Measurements from ENCODE around the gene NFATC3.
"Not testable (repeated sequence)": the region's sequence is repeated elsewhere in the genome, so short reads cannot be mapped to it uniquely, and the experiment has no call there.

NFATC3 gene

DNA sequence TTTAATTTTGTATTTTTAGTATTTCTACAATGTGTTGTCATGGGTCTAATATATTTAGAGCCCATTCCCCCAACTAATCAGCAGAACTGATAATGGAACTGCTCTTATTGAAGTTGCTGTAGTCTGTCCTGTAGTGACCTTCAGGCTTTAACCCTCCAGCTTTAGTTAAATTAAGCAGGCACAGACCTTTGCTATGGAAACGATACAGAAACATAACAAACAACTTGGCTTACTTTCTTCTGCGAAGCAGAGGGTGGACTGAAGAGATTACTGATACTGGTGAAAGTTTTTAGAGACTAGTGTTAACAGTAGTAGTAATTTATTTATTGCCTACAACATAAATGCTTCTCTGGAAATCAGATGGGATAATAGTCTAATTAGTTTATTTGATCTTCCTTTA lies 61.4 kb downstream of the NFATC3 start:
- no peak for ATAC-seq
- peaks cover 15% of the 10 kb centered on the region for H3K4me1 Mint-ChIP-seq
- peaks cover 12% of the 10 kb centered on the region for H3K36me3 Mint-ChIP-seq
- H3K27me3 Mint-ChIP-seq = no peaks in the 10 kb centered on the region
- H3K9me3 Mint-ChIP-seq = no peaks in the 10 kb centered on the region
- H3K27ac Mint-ChIP-seq = no peak overlapping the region
- H3K4me3 Mint-ChIP-seq = no peak overlapping the region

DNA sequence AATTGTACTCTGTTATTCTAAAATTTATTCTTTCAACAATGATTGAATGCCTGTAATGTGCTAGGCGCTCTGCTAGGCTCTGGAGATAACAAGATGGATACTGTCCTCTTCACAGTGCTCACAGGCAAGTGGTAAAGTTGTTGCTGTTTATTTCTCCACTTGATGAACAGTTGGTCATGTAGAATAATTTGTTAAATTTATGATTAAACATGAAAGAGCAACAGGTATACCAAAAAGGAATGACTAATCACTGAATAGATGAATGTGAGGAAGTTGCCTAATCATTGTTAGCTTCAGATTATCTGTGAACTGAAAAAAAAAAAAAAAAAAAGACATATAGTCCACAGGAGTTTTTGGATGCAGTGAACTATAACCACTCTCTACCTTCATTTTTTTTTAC lies 62.3 kb downstream of the NFATC3 start:
- Mint-ChIP-seq H3K4me3 (no peak overlapping the region), H3K4me1 (peaks cover 8% of the 10 kb centered on the region), H3K36me3 (peaks cover 12% of the 10 kb centered on the region), H3K9me3 (no peaks in the 10 kb centered on the region), H3K27ac (no peak overlapping the region), H3K27me3 (no peaks in the 10 kb centered on the region)
- no peak for ATAC-seq

DNA sequence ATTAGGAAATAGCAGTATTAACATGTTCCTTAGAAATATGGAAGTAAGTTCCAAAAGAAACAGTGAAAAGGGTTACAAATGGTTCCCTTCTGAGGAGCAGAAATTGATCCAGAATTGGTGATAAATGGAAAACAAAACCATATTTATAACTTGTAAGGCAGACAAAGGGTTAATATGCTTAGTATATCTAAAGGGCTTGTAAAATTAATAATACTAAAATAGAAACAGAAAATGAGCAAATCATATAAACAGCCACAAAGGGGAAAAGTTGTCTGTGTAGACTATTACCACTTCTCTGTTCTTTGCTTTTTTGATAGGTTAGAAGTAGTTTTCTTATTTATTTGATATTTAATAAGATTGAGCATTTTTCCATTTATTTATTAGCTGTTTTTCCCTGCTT lies 64.4 kb downstream of the NFATC3 start:
- Mint-ChIP-seq H3K4me3 (no peak overlapping the region), H3K36me3 (peaks cover 12% of the 10 kb centered on the region), H3K27me3 (no peaks in the 10 kb centered on the region), H3K9me3 (no peaks in the 10 kb centered on the region), H3K27ac (no peak overlapping the region), H3K4me1 (peaks cover 8% of the 10 kb centered on the region)
- no peak for ATAC-seq

DNA sequence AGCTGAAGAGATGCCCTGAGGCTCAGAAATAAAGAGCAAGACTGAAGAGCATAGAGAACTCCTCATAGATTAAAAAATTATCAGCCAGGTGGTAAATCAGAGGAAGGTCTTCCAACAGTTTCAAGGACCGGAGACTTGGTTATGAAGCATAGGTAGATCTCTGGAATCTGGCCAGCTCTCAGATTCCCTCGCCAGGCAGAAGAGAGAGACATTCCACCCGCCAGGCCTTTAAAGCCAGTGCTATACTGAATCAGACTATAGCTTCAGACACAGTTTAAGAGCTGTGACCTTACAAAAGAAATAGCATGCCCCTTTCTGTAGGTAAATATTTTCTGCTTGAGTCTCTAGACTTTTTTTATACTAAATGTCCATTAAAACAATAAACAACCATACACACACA lies 70.3 kb downstream of the NFATC3 start:
- ATAC-seq = no peak
- Mint-ChIP-seq H3K9me3 (no peaks in the 10 kb centered on the region), H3K4me3 (no peak overlapping the region), H3K27ac (peak overlapping the region; percentile 8), H3K36me3 (peaks cover 29% of the 10 kb centered on the region), H3K27me3 (no peaks in the 10 kb centered on the region), H3K4me1 (no peaks in the 10 kb centered on the region)

DNA sequence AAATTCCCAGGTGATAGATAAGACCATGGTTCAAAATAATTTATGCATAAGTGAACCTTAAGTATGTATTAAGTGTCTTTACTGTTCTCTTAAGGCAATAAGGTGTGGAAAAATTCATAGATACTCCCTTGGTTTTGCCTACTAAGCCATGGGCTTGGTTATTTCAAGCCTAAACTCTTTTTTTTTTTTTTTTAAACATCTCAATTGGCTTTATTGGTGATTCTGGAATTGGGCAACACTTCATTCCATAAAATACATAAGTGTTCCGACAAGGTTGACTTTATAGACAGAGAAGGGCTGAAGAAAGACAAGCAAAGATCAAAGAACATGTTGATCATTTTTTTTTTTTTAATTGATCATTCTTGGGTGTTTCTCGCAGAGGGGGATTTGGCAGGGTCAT lies 77.2 kb downstream of the NFATC3 start:
- no peaks in the 10 kb centered on the region for H3K27me3 Mint-ChIP-seq
- no peak overlapping the region for H3K27ac Mint-ChIP-seq
- no peak overlapping the region for H3K4me3 Mint-ChIP-seq
- H3K4me1 Mint-ChIP-seq = no peaks in the 10 kb centered on the region
- no peaks in the 10 kb centered on the region for H3K9me3 Mint-ChIP-seq
- H3K36me3 Mint-ChIP-seq = peaks cover 24% of the 10 kb centered on the region
- ATAC-seq = no peak

DNA sequence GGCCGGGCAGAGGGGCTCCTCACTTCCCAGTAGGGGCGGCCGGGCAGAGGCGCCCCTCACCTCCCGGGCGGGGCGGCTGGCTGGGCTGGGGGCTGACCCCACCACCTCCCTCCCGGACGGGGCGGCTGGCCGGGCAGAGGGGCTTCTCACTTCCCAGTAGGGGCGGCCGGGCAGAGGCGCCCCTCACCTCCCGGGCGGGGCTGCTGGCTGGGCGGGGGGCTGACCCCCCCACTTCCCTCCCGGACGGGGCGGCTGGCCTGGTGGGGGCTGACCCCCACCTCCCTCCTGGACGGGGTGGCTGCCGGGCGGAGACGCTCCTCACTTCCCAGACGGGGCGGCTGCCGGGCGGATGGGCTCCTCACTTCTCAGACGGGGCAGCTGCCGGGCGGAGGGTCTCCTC lies 78.1 kb downstream of the NFATC3 start:
- not testable (repeated sequence) for H3K9me3 Mint-ChIP-seq, H3K4me3 Mint-ChIP-seq, H3K27ac Mint-ChIP-seq, ATAC-seq, H3K27me3 Mint-ChIP-seq, H3K4me1 Mint-ChIP-seq
- peaks cover 24% of the 10 kb centered on the region for H3K36me3 Mint-ChIP-seq

DNA sequence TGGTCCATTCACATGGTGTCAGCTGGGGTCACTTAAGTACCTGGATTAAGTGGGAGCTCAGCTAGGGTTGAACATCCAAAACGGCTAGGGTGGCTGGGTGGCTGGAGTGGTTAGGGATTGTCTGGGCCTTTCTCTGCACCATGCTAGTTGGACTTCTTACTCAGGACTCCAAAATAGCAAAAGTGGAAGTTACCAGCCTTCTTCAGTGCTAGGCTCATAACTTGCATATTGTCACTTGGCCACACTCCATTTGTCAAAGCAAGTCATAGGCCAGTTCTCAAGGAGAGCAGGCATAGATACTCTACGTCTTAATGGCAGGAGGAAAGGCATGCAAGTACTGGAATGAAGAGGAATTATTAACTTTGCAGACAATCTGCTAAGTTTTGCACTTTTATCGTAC lies 81.1 kb downstream of the NFATC3 start:
- H3K27ac Mint-ChIP-seq = no peak overlapping the region
- no peak for ATAC-seq
- peaks cover 16% of the 10 kb centered on the region for H3K36me3 Mint-ChIP-seq
- H3K9me3 Mint-ChIP-seq = no peaks in the 10 kb centered on the region
- no peaks in the 10 kb centered on the region for H3K4me1 Mint-ChIP-seq
- no peak overlapping the region for H3K4me3 Mint-ChIP-seq
- no peaks in the 10 kb centered on the region for H3K27me3 Mint-ChIP-seq

DNA sequence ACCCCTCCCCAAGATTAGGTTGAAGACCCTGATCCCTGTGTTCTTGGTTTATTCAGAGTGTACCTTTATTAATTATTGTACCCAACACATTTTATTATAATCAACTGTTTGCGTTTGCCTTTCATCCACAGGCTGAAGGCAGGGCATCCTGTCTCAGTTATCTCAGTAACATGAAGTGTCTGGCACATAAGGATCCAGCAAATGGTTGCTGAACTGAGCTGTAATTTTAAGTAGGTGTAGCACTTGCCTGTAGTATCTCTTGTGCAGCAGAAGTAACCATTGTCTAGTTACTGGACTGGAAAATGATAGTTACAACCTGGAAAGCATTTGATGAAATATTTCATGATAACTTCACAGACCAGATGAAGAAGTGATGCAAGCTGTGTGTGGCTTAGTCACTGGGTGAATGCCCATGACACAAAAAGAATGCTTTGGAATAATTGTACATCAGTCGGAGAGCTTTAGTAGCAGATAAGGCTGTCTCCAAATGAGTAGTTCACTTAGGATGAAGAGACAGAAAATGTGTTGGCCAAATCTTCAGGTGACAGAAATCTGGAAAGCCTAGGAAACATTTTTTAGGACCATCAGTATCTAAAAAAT lies 94.1 kb downstream of the NFATC3 start:
- no peaks in the 10 kb centered on the region for H3K27me3 Mint-ChIP-seq
- H3K36me3 Mint-ChIP-seq = peaks cover 76% of the 10 kb centered on the region
- H3K4me1 Mint-ChIP-seq = peaks cover 9% of the 10 kb centered on the region
- H3K9me3 Mint-ChIP-seq = peaks cover 2% of the 10 kb centered on the region
- no peak overlapping the region for H3K27ac Mint-ChIP-seq
- no peak overlapping the region for H3K4me3 Mint-ChIP-seq
- ATAC-seq = no peak

DNA sequence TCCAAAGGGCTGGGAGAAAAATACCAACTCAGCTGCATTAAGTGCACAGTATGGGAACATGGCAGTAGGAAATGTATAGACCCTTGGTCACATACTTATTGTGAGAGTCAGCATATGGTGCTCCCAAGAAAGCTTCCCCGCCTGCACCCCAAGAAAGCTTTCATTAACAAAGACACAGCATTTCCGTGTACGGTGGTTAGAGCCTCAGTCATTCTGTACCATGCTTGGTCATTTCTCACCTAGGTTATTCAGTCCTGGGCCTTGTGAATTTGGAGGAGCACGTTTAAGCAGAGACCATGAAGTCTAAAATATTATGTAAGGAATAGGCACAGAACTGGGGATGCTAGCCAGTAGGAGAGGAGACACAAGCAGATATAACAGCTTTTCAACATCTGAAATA lies 94.7 kb downstream of the NFATC3 start:
- H3K27ac Mint-ChIP-seq = no peak overlapping the region

DNA sequence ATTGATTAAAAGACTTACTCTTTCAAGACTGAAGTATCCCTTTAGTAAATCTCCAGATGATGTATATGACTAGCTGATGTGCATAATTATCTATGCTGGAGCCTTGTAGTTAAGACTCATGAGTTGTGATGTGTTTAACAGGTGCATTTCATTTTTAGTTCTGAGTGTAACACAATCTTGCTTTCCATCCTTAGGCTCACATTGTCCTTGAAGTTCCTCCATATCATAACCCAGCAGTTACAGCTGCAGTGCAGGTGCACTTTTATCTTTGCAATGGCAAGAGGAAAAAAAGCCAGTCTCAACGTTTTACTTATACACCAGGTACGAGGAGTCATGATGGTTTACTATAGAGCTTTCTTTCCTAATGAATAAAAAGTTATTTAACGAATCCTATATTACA lies 97.9 kb downstream of the NFATC3 start:
- no peak for ATAC-seq
- Mint-ChIP-seq H3K9me3 (peaks cover 2% of the 10 kb centered on the region), H3K36me3 (peaks cover 74% of the 10 kb centered on the region), H3K4me1 (peaks cover under 1% of the 10 kb centered on the region), H3K27ac (no peak overlapping the region), H3K27me3 (no peaks in the 10 kb centered on the region), H3K4me3 (no peak overlapping the region)

More for the DNA sequence above, 94.7 kb downstream of the NFATC3 start:
- Mint-ChIP-seq H3K36me3 (peaks cover 77% of the 10 kb centered on the region), H3K9me3 (peaks cover 2% of the 10 kb centered on the region), H3K4me1 (peaks cover 9% of the 10 kb centered on the region), H3K27me3 (no peaks in the 10 kb centered on the region), H3K4me3 (no peak overlapping the region)
- no peak for ATAC-seq

DNA sequence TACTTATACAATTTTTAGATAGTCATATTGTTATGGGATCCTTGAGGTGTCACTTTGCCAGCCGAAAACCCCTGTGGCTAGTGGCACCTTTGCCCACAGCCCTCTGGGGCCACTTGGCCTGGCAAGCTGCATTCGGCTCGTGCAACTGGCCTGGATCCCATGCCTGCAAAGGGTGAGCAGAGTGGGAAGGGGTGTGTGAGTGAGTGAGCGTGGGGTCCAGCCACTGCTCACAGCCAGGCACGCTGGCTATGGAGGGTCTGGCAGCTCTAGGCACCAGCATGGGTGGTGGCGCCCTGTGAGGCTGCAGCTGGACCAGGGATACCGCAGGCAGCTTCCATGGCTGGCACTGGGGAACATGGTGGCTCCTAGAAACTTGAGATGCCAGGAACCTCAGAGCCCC lies 101.7 kb downstream of the NFATC3 start:
- Mint-ChIP-seq H3K4me1 (no peaks in the 10 kb centered on the region), H3K4me3 (no peak overlapping the region), H3K27me3 (no peaks in the 10 kb centered on the region), H3K9me3 (no peaks in the 10 kb centered on the region), H3K27ac (no peak overlapping the region), H3K36me3 (peaks cover 60% of the 10 kb centered on the region)
- ATAC-seq = no peak

DNA sequence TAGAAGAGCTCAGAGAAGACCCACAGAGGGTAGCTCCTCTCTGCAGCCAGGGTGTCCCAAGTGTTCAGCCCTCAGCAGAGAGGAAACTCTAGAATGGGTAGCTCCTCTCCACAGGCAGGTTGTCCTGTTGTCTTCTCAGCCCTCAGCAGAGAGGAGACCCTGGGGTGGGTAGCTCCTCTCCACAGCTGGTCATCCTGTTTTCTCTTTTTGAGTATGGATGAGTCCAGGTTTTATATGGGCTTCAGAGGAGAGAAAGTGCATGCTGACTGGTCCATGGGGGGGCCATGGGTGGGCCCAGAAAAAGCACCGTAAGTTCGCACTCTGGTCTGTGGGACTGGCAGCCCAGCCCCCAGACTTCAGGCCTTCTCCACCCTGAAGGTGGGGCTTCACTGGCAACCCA lies 102.3 kb downstream of the NFATC3 start:
- Mint-ChIP-seq H3K27me3 (no peaks in the 10 kb centered on the region), H3K4me3 (no peak overlapping the region), H3K27ac (no peak overlapping the region), H3K4me1 (peaks cover 1% of the 10 kb centered on the region), H3K9me3 (no peaks in the 10 kb centered on the region), H3K36me3 (peaks cover 57% of the 10 kb centered on the region)
- no peak for ATAC-seq

DNA sequence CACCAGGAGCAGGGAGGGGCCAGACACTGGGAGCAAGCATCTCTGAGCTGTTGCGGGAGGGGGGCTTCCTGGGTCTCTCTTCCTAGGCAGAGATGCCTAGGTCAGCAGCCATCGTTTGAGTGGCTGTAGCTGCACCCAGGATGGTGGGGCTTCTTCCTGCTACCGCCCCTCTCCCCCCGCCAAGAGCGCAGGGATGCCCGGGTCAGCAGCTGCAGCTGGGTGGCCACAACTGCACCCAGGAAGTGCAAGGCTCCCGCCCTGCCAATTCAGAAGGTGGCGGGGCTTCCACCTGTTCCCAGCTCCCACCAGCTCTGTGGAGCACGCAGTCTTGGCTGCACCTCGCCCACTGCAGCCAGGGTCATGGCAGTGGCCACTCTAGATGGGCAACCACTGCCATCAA lies 103.0 kb downstream of the NFATC3 start:
- Mint-ChIP-seq H3K36me3 (peaks cover 58% of the 10 kb centered on the region), H3K27me3 (no peaks in the 10 kb centered on the region), H3K27ac (no peak overlapping the region), H3K9me3 (no peaks in the 10 kb centered on the region), H3K4me3 (no peak overlapping the region), H3K4me1 (peaks cover 8% of the 10 kb centered on the region)
- no peak for ATAC-seq

DNA sequence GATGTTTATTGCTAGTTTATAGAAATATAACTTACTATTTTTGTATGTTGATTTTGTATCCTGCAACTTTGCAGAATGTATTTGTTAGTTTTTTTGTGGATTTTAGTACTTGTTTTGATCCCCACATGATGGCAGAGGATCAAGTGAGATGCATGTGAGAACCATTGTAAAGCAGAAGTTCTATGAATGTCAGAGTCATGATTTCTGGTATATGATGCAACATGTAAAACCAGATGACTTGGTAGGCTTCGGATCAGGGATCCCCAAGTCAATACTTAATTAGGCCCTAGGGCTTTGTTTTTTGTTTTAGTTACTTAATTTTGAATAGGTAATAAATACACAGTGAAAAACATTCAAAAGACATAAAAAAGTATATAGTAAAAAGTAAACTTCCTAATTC lies 104.9 kb downstream of the NFATC3 start:
- Mint-ChIP-seq H3K36me3 (peaks cover 44% of the 10 kb centered on the region), H3K9me3 (no peaks in the 10 kb centered on the region), H3K27me3 (no peaks in the 10 kb centered on the region), H3K27ac (no peak overlapping the region), H3K4me1 (peaks cover 22% of the 10 kb centered on the region), H3K4me3 (no peak overlapping the region)
- no peak for ATAC-seq

DNA sequence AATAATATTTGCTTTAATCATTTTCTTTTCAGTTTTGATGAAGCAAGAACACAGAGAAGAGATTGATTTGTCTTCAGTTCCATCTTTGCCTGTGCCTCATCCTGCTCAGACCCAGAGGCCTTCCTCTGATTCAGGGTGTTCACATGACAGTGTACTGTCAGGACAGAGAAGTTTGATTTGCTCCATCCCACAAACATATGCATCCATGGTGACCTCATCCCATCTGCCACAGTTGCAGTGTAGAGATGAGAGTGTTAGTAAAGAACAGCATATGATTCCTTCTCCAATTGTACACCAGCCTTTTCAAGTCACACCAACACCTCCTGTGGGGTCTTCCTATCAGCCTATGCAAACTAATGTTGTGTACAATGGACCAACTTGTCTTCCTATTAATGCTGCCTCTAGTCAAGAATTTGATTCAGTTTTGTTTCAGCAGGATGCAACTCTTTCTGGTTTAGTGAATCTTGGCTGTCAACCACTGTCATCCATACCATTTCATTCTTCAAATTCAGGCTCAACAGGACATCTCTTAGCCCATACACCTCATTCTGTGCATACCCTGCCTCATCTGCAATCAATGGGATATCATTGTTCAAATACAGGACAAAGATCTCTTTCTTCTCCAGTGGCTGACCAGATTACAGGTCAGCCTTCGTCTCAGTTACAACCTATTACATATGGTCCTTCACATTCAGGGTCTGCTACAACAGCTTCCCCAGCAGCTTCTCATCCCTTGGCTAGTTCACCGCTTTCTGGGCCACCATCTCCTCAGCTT lies 105.8 kb downstream of the NFATC3 start:
- Mint-ChIP-seq H3K4me1 (peaks cover 22% of the 10 kb centered on the region), H3K36me3 (peaks cover 44% of the 10 kb centered on the region), H3K9me3 (no peaks in the 10 kb centered on the region), H3K4me3 (no peak overlapping the region), H3K27ac (no peak overlapping the region), H3K27me3 (no peaks in the 10 kb centered on the region)
- no peak for ATAC-seq

DNA sequence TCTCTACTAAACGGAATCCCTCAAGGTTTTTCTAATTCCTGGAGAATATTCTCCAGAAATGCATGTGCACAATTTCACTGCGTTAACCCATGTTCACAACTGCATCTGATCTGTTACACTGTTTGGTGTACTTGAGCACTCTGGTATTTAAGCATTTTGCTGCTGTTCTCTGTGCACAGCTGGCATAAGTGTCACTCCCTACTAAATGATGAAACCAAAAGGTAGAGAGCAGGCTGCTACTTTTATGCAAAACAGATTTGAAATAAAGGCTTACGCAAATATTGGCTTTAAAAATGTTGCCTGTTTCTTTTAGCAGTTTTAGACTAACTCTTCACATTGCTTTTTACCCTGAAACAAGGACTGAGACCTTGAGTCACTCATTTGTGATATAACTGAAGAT lies 109.1 kb downstream of the NFATC3 start:
- H3K9me3 Mint-ChIP-seq = no peaks in the 10 kb centered on the region
- no peaks in the 10 kb centered on the region for H3K27me3 Mint-ChIP-seq
- peaks cover 26% of the 10 kb centered on the region for H3K36me3 Mint-ChIP-seq
- H3K27ac Mint-ChIP-seq = no peak overlapping the region
- H3K4me1 Mint-ChIP-seq = peaks cover 22% of the 10 kb centered on the region
- H3K4me3 Mint-ChIP-seq = no peak overlapping the region
- ATAC-seq = no peak
